Astrocyte of the cerebellum (primary cell): ENCODE results near the gene BAZ1A.
"Not testable (repeated sequence)": the region's sequence is repeated elsewhere in the genome, so short reads cannot be mapped to it uniquely, and the experiment has no call there.

Source experiments
- DNase-seq: peaks from one replicate; pipeline ENCODE4 v3.0.0-alpha.2; 2011; ENCODE audit warnings: low read depth
- H3K4me3 ChIP-seq: 2 replicates; pipeline ENCODE4 v1.5.1; 2011; ENCODE audit warnings: mild to moderate bottlenecking, low read depth, low read length, moderate library complexity
- CTCF ChIP-seq: IDR thresholded peaks from 2 replicates; pipeline ENCODE4 v1.5.1; 2012; ENCODE audit warnings: low read length, low read depth, moderate library complexity, mild to moderate bottlenecking; ENCODE audit errors: missing control alignments
- in situ Hi-C: cut with HindIII; loops from 2 replicates; pipeline ENCODE4 v1.10.0; 2017; ENCODE audit warnings: low sequenced_read_pairs

BAZ1A gene

GRCh38 chr14:34754687-34755086 is 120.5 kb downstream of the BAZ1A start:
- no peak for DNase-seq
- in situ Hi-C loops, result no loop called here
- no peak overlapping the region for H3K4me3 ChIP-seq
- TF ChIP-seq CTCF, result no peak

- no peak for TF ChIP-seq CTCF
- in situ Hi-C loops, result no loop called here
- peak; percentile 37 for DNase-seq
- H3K4me3 ChIP-seq, result no peak overlapping the region
Observed at GRCh38 chr14:34750670-34751069, 124.5 kb downstream of the BAZ1A start.

GRCh38 chr14:34750233-34750632 is 124.9 kb downstream of the BAZ1A start:
- in situ Hi-C loops, result no loop called here

GRCh38 chr14:34749408-34749807 is 125.8 kb downstream of the BAZ1A start:
- no peak for DNase-seq
- in situ Hi-C loops, result no loop called here
- no peak overlapping the region for H3K4me3 ChIP-seq
- no peak for TF ChIP-seq CTCF

More at GRCh38 chr14:34750233-34750632, 124.9 kb downstream of the BAZ1A start:
- DNase-seq, result no peak
- TF ChIP-seq CTCF, result no peak
- no peak overlapping the region for H3K4me3 ChIP-seq

GRCh38 chr14:34742270-34743115 is 132.7 kb downstream of the BAZ1A start:
- TF ChIP-seq CTCF, result no peak
- no peak for DNase-seq
- in situ Hi-C loops, result no loop called here
- H3K4me3 ChIP-seq, result no peak overlapping the region

- no peak overlapping the region for H3K4me3 ChIP-seq
- in situ Hi-C loops, result no loop called here
Observed at GRCh38 chr14:34741840-34742239, 133.3 kb downstream of the BAZ1A start.

GRCh38 chr14:34740139-34740538 is 135.0 kb downstream of the BAZ1A start:
- in situ Hi-C loops, DNase-seq, H3K4me3 ChIP-seq: not testable (repeated sequence)

More at GRCh38 chr14:34741840-34742239, 133.3 kb downstream of the BAZ1A start:
- TF ChIP-seq CTCF, result no peak
- DNase-seq, result no peak

- H3K4me3 ChIP-seq, DNase-seq, in situ Hi-C loops: not testable (repeated sequence)
Observed at GRCh38 chr14:34737079-34737478, 138.1 kb downstream of the BAZ1A start.
